C4-2B (cell line): ENCODE measurements around the gene PREP.

Experiments
- CTCF ChIP-seq: fragments of 450-650 bp; conservative IDR thresholded peaks from 2 replicates; pipeline ENCODE4 v1.5.1; 2017; ENCODE audit warnings: mild to moderate bottlenecking
- ZFX ChIP-seq: fragments of 450-650 bp; IDR thresholded peaks from 2 replicates; pipeline ENCODE4 v1.6.1; 2017

GRCh38 chr6:105409734-105410133, 6.9 kb upstream of the PREP start:
- TF ChIP-seq CTCF (no peak), ZFX (no peak)
